K562 (cell line): ENCODE measurements around the gene TRPC1. TPM values are rescaled to one million over a fixed set of nuclear protein-coding genes. Genes with fewer than 3 reads are reported as not detected.

ENCODE experiments used
- ATF6 ChIP-seq: sonication (generic); formaldehyde crosslinking; IDR thresholded peaks from 2 replicates; pipeline ENCODE4 v1.4.0; 2020; ENCODE audit warnings: mild to moderate bottlenecking, missing genetic modification reagents
- BRCA1 ChIP-seq, 2 experiments: fragments of 450-650 bp in 1 of 2; sonication (generic) in 1 of 2; formaldehyde crosslinking in 1 of 2; IDR thresholded peaks; 2 replicates each; pipeline versions ENCODE4 v1.5.0 to v1.6.1; 2017 to 2020; ENCODE audit warnings: mild to moderate bottlenecking in 1 of 2, missing genetic modification reagents in 1 of 2
- E2F6 ChIP-seq, 2 experiments: IDR thresholded peaks; 2 replicates each; pipeline ENCODE4 v1.6.1; 2011; ENCODE audit warnings: borderline replicate concordance in 1 of 2, control low read depth in 1 of 2, low read depth in 1 of 2, low read length in 1 of 2, mild to moderate bottlenecking in 1 of 2, mixed read lengths in 1 of 2, moderate library complexity in 1 of 2; ENCODE audit not compliant: insufficient read depth in 1 of 2, insufficient read length in 1 of 2, poor library complexity in 1 of 2, severe bottlenecking in 1 of 2; ENCODE audit errors: extremely low read depth in 1 of 2
- GATAD2A ChIP-seq: fragments of 450-650 bp; IDR thresholded peaks from 2 replicates; pipeline ENCODE4 v1.6.1; 2017
- KLF10 ChIP-seq: fragments of 250-450 bp; sonication (Bioruptor Pico); IDR thresholded peaks from 2 replicates; pipeline ENCODE4 v1.6.1; 2021; ENCODE audit warnings: matching md5 sums
- NR2C2 ChIP-seq, 2 experiments: fragments of 200-800 bp in 1 of 2; sonication (Bioruptor generic) in 1 of 2; sonication (generic) in 1 of 2; formaldehyde crosslinking in 1 of 2; IDR thresholded peaks; 2 replicates each; pipeline versions ENCODE4 v1.6.1 to v1.8.0; 2016 to 2022; ENCODE audit warnings: mild to moderate bottlenecking in 1 of 2, missing compliant biosample characterization in 1 of 2, missing genetic modification characterization in 1 of 2, missing genetic modification reagents in 1 of 2
- RCOR1 ChIP-seq, 2 experiments: IDR thresholded peaks; 2 replicates each; pipeline ENCODE4 v1.6.1; 2012; ENCODE audit warnings: low read depth in 2 of 2, low read length in 2 of 2, borderline replicate concordance in 1 of 2, improper control_type of control experiment in 1 of 2
- SMAD4 ChIP-seq: fragments of 250-450 bp; sonication (Bioruptor Pico); conservative IDR thresholded peaks from 2 replicates; pipeline ENCODE4 v1.8.0; 2021; ENCODE audit warnings: inconsistent platforms, mild to moderate bottlenecking, moderate library complexity
- SRF ChIP-seq, 2 experiments: fragments of 250-450, 450-650 bp in 1 of 2; sonication (Bioruptor Pico) in 1 of 2; sonication (generic) in 1 of 2; formaldehyde crosslinking; IDR thresholded peaks; 2 replicates each; pipeline versions ENCODE4 v1.5.0 to v1.5.1; 2020 to 2022; ENCODE audit warnings: mild to moderate bottlenecking in 1 of 2, missing genetic modification reagents in 1 of 2
- TBL1XR1 ChIP-seq, 2 experiments: IDR thresholded peaks; 2 replicates each; pipeline ENCODE4 v1.6.1; 2012; ENCODE audit warnings: improper control_type of control experiment in 2 of 2, low read length in 2 of 2, mild to moderate bottlenecking in 1 of 2
- ZNF143 ChIP-seq: sonication (generic); formaldehyde crosslinking; IDR thresholded peaks from 2 replicates; pipeline ENCODE4 v1.9.0; 2022; ENCODE audit warnings: mild to moderate bottlenecking, missing genetic modification reagents
- ZNF444 ChIP-seq: fragments of 250-450 bp; sonication (Bioruptor Pico); IDR thresholded peaks from 2 replicates; pipeline ENCODE4 v1.4.0; 2020; ENCODE audit warnings: mild to moderate bottlenecking, moderate library complexity
- ZNF609 ChIP-seq: sonication (generic); formaldehyde crosslinking; IDR thresholded peaks from 2 replicates; pipeline ENCODE4 v1.8.1; 2023; ENCODE audit warnings: missing genetic modification reagents, mild to moderate bottlenecking, borderline replicate concordance
- polyA plus RNA-seq, 8 experiments: library from polyadenylated mRNA; depleted of rRNA in 4 of 8; stranded (reverse) in 5 of 8; unstranded in 3 of 8; fragments of >200 nt; fragmentation: Nextera tagmentation in 2 of 8; fragmentation: Illumina TruSeq in 1 of 8; extraction: Ambion mirVana in 2 of 8; extraction: Trizol in 1 of 8; gene quantifications; 2 replicates each; pipeline versions ENCODE4 v1.2.1 to v1.2.3, GENCODE V29; 2011 to 2014; ENCODE audit warnings: inconsistent platforms in 1 of 8, missing spikeins in 1 of 8
- total RNA-seq, 7 experiments: library from RNA; depleted of rRNA in 6 of 7; stranded (reverse); fragments of >200 nt in 6 of 7; fragmentation: Illumina TruSeq in 2 of 7; extraction: Trizol in 2 of 7; gene quantifications; 2 replicates each; pipeline versions ENCODE4 v1.2.1 to v1.2.3, GENCODE V29; 2011 to 2021; ENCODE audit warnings: low replicate concordance in 1 of 7

TRPC1 gene
- total and polyA plus RNA-seq, 9 of the 15 experiments (the other 6 are each of a cell fraction or from before 2014, with no cell fraction given) = 1.4 to 6.5 (median 3.0) TPM

GRCh38 chr3:142846779-142847577, 123.1 kb downstream of the TRPC1 start (continued):
- TF ChIP-seq ATF6 (CRISPR knock-in tag) = no peak
- TF ChIP-seq KLF10 = no peak
- TF ChIP-seq ZNF609 (CRISPR knock-in tag) = no peak
- no peak for TF ChIP-seq ZNF444 (CRISPR knock-in tag)
- TF ChIP-seq RCOR1 (IDR thresholded peaks at IDR 0.05; ENCODE audit: borderline replicate concordance in 1 of 2, low read depth in 2 of 2, low read length in 2 of 2) = no peak
- TF ChIP-seq E2F6 (IDR thresholded peaks at IDR 0.05; ENCODE audit: borderline replicate concordance in 1 of 2, extremely low read depth in 1 of 2, insufficient read depth in 1 of 2, insufficient read length in 1 of 2, low read depth in 1 of 2, low read length in 1 of 2, poor library complexity in 1 of 2, severe bottlenecking in 1 of 2) = no peak
- no peak for TF ChIP-seq GATAD2A
- TF ChIP-seq TBL1XR1 (IDR thresholded peaks at IDR 0.05; ENCODE audit: low read length in 2 of 2) = no peak
- TF ChIP-seq ZNF143 (CRISPR knock-in tag) = no peak
- no peak for TF ChIP-seq SRF (CRISPR knock-in tag; IDR thresholded peaks at IDR 0.05)
- no peak for TF ChIP-seq SMAD4 (CRISPR knock-in tag)
- TF ChIP-seq BRCA1 (IDR thresholded peaks at IDR 0.05) = no peak
- TF ChIP-seq BRCA1 (CRISPR knock-in tag; IDR thresholded peaks at IDR 0.05) = no peak
- no peak for TF ChIP-seq NR2C2 (CRISPR knock-in tag; IDR thresholded peaks at IDR 0.05)
- TF ChIP-seq NR2C2 (tag; IDR thresholded peaks at IDR 0.05) = no peak
